Activated naive CD8-positive, alpha-beta T cell (primary cell): ENCODE data around the gene NSUN6.
A peak's percentile ranks its signal among the peaks of the same experiment; 100 is the strongest.
"Not testable (repeated sequence)": the region's sequence is repeated elsewhere in the genome, so short reads cannot be mapped to it uniquely, and the experiment has no call there.

Experiments
- H3K27ac Mint-ChIP-seq: one replicate; pipeline ENCODE4 v1.8.0; 2021; ENCODE audit warnings: mixed read lengths
- H3K27me3 Mint-ChIP-seq: one replicate; pipeline ENCODE4 v1.8.0; 2021; ENCODE audit warnings: mixed read lengths
- H3K36me3 Mint-ChIP-seq: one replicate; pipeline ENCODE4 v1.8.0; 2021; ENCODE audit warnings: mixed read lengths
- H3K4me1 Mint-ChIP-seq: one replicate; pipeline ENCODE4 v1.8.0; 2021; ENCODE audit warnings: low read depth, mixed read lengths
- H3K4me3 Mint-ChIP-seq: one replicate; pipeline ENCODE4 v1.8.0; 2021; ENCODE audit warnings: mild to moderate bottlenecking, mixed read lengths
- H3K9me3 Mint-ChIP-seq: one replicate; pipeline ENCODE4 v1.8.0; 2021; ENCODE audit warnings: low read depth, mixed read lengths

Gene NSUN6

GRCh38 chr10:18639719-18640118 lies 11.7 kb downstream of the NSUN6 start:
- H3K9me3 Mint-ChIP-seq, H3K4me3 Mint-ChIP-seq, H3K4me1 Mint-ChIP-seq, H3K36me3 Mint-ChIP-seq, H3K27ac Mint-ChIP-seq, H3K27me3 Mint-ChIP-seq: not testable (repeated sequence)

- not testable (repeated sequence) for H3K4me3 Mint-ChIP-seq, H3K36me3 Mint-ChIP-seq, H3K27ac Mint-ChIP-seq, H3K4me1 Mint-ChIP-seq, H3K27me3 Mint-ChIP-seq, H3K9me3 Mint-ChIP-seq
These were observed 14.0 kb downstream of the NSUN6 start for GRCh38 chr10:18637400-18637799.

- Mint-ChIP-seq H3K36me3 (peaks cover 8% of the 10 kb centered on the region), H3K9me3 (no peaks in the 10 kb centered on the region), H3K4me3 (no peak overlapping the region), H3K4me1 (no peaks in the 10 kb centered on the region), H3K27ac (no peak overlapping the region), H3K27me3 (no peaks in the 10 kb centered on the region)
These were observed 15.4 kb downstream of the NSUN6 start for GRCh38 chr10:18635995-18636394.

- not testable (repeated sequence) for H3K27ac Mint-ChIP-seq, H3K36me3 Mint-ChIP-seq, H3K4me1 Mint-ChIP-seq, H3K4me3 Mint-ChIP-seq, H3K27me3 Mint-ChIP-seq, H3K9me3 Mint-ChIP-seq
These were observed 18.9 kb downstream of the NSUN6 start for GRCh38 chr10:18632500-18632899.

GRCh38 chr10:18627452-18628018 lies 23.9 kb downstream of the NSUN6 start:
- peak overlapping the region; percentile 86 for H3K4me3 Mint-ChIP-seq
- peaks cover 20% of the 10 kb centered on the region for H3K4me1 Mint-ChIP-seq
- peak overlapping the region; percentile 81 for H3K27ac Mint-ChIP-seq
- H3K36me3 Mint-ChIP-seq, H3K9me3 Mint-ChIP-seq, H3K27me3 Mint-ChIP-seq: not testable (repeated sequence)

- Mint-ChIP-seq H3K4me1 (peaks cover 20% of the 10 kb centered on the region), H3K27ac (no peak overlapping the region), H3K9me3 (no peaks in the 10 kb centered on the region), H3K36me3 (peaks cover 12% of the 10 kb centered on the region), H3K4me3 (peak overlapping the region; percentile 44), H3K27me3 (no peaks in the 10 kb centered on the region)
These were observed 25.5 kb downstream of the NSUN6 start for GRCh38 chr10:18625886-18626285.

- H3K27me3 Mint-ChIP-seq, H3K4me3 Mint-ChIP-seq, H3K9me3 Mint-ChIP-seq, H3K27ac Mint-ChIP-seq: not testable (repeated sequence)
- Mint-ChIP-seq H3K4me1 (peaks cover 19% of the 10 kb centered on the region), H3K36me3 (peaks cover 18% of the 10 kb centered on the region)
These were observed 27.7 kb downstream of the NSUN6 start for GRCh38 chr10:18623671-18624070.

- no peaks in the 10 kb centered on the region for H3K27me3 Mint-ChIP-seq
These were observed 30.5 kb downstream of the NSUN6 start for GRCh38 chr10:18620856-18621255.

GRCh38 chr10:18619016-18619415 lies 32.4 kb downstream of the NSUN6 start:
- Mint-ChIP-seq H3K36me3 (peaks cover 25% of the 10 kb centered on the region), H3K4me1 (no peaks in the 10 kb centered on the region), H3K27me3 (no peaks in the 10 kb centered on the region), H3K4me3 (no peak overlapping the region), H3K27ac (no peak overlapping the region), H3K9me3 (no peaks in the 10 kb centered on the region)

More at GRCh38 chr10:18620856-18621255, 30.5 kb downstream of the NSUN6 start:
- no peaks in the 10 kb centered on the region for H3K4me1 Mint-ChIP-seq
- H3K36me3 Mint-ChIP-seq = peaks cover 25% of the 10 kb centered on the region
- no peak overlapping the region for H3K4me3 Mint-ChIP-seq
- no peak overlapping the region for H3K27ac Mint-ChIP-seq
- H3K9me3 Mint-ChIP-seq = no peaks in the 10 kb centered on the region

GRCh38 chr10:18616337-18616736 lies 35.0 kb downstream of the NSUN6 start:
- Mint-ChIP-seq H3K9me3 (no peaks in the 10 kb centered on the region), H3K4me1 (no peaks in the 10 kb centered on the region), H3K36me3 (peaks cover 35% of the 10 kb centered on the region), H3K4me3 (no peak overlapping the region), H3K27ac (no peak overlapping the region), H3K27me3 (no peaks in the 10 kb centered on the region)

- no peak overlapping the region for H3K27ac Mint-ChIP-seq
- H3K27me3 Mint-ChIP-seq = no peaks in the 10 kb centered on the region
- no peaks in the 10 kb centered on the region for H3K9me3 Mint-ChIP-seq
- peaks cover 34% of the 10 kb centered on the region for H3K36me3 Mint-ChIP-seq
- H3K4me3 Mint-ChIP-seq = no peak overlapping the region
- H3K4me1 Mint-ChIP-seq = no peaks in the 10 kb centered on the region
These were observed 35.8 kb downstream of the NSUN6 start for GRCh38 chr10:18615618-18616017.

GRCh38 chr10:18611168-18611567 lies 40.2 kb downstream of the NSUN6 start:
- Mint-ChIP-seq H3K36me3 (peaks cover 27% of the 10 kb centered on the region), H3K4me3 (no peak overlapping the region), H3K9me3 (no peaks in the 10 kb centered on the region), H3K27me3 (no peaks in the 10 kb centered on the region), H3K27ac (no peak overlapping the region), H3K4me1 (peaks cover 5% of the 10 kb centered on the region)

- H3K36me3 Mint-ChIP-seq = peaks cover 30% of the 10 kb centered on the region
- H3K27ac Mint-ChIP-seq = peak overlapping the region; percentile 41
- no peak overlapping the region for H3K4me3 Mint-ChIP-seq
- H3K27me3 Mint-ChIP-seq = no peaks in the 10 kb centered on the region
- H3K9me3 Mint-ChIP-seq = no peaks in the 10 kb centered on the region
- peaks cover 5% of the 10 kb centered on the region for H3K4me1 Mint-ChIP-seq
These were observed 40.9 kb downstream of the NSUN6 start for GRCh38 chr10:18610517-18610916.

GRCh38 chr10:18608596-18608995 lies 42.8 kb downstream of the NSUN6 start:
- Mint-ChIP-seq H3K4me1 (peaks cover 5% of the 10 kb centered on the region), H3K4me3 (no peak overlapping the region), H3K36me3 (peaks cover 29% of the 10 kb centered on the region), H3K27me3 (no peaks in the 10 kb centered on the region), H3K9me3 (no peaks in the 10 kb centered on the region), H3K27ac (no peak overlapping the region)

GRCh38 chr10:18607503-18608378 lies 43.6 kb downstream of the NSUN6 start:
- Mint-ChIP-seq H3K4me1 (peaks cover 5% of the 10 kb centered on the region), H3K27ac (no peak overlapping the region), H3K4me3 (no peak overlapping the region), H3K27me3 (no peaks in the 10 kb centered on the region), H3K9me3 (no peaks in the 10 kb centered on the region), H3K36me3 (peaks cover 29% of the 10 kb centered on the region)
